Upper lobe of left lung (tissue), 6 donors: ENCODE results near the gene SH3D21. TPM values are rescaled to one million over a fixed set of nuclear protein-coding genes. Genes with fewer than 3 reads are reported as not detected.

ENCODE experiments used
- ATAC-seq, 2 donors: fragments of 200-7000 bp; cut with Tn5 transposase; one replicate each; pipeline ENCODE4 v1.9.1; 2022; ENCODE audit warnings: mild to moderate bottlenecking in 2 of 2, moderate library complexity in 2 of 2; ENCODE audit not compliant: low FRiP score in 2 of 2
- DNase-seq, 2 donors: peaks; one replicate each; pipeline ENCODE4 v3.0.0-alpha.2; 2019 to 2020
- H3K27ac ChIP-seq, 4 donors: fragments of 200-600 bp; sonication (generic); one replicate each; pipeline ENCODE4 v1.5.1; 2016 to 2019
- H3K27me3 ChIP-seq, 4 donors: fragments of 200-600 bp; sonication (generic); one replicate each; pipeline ENCODE4 v1.5.1; 2017 to 2019
- H3K36me3 ChIP-seq, 4 donors: fragments of 200-600 bp; sonication (generic); one replicate each; pipeline ENCODE4 v1.5.1; 2016 to 2019
- H3K4me1 ChIP-seq, 4 donors: fragments of 200-600 bp; sonication (generic); one replicate each; pipeline ENCODE4 v1.5.1; 2018 to 2019
- H3K4me3 ChIP-seq, 4 donors: fragments of 200-600 bp; sonication (generic); one replicate each; pipeline ENCODE4 v1.5.1; 2017 to 2019; ENCODE audit warnings: mild to moderate bottlenecking in 2 of 4, moderate library complexity in 1 of 4
- H3K9me3 ChIP-seq, 4 donors: fragments of 200-600 bp; sonication (generic); one replicate each; pipeline ENCODE4 v1.5.1; 2018 to 2019
- EP300 ChIP-seq, 4 donors: sonication (generic); formaldehyde crosslinking; IDR thresholded peaks; one replicate each; pipeline ENCODE4 v1.5.1; 2017; ENCODE audit warnings: antibody characterized with exemption in 4 of 4, control low read depth in 2 of 4
- POLR2A ChIP-seq, 4 donors: fragments of 450-650 bp; IDR thresholded peaks; one replicate each; pipeline ENCODE4 v1.5.1; 2016 to 2017; ENCODE audit warnings: antibody characterized with exemption in 4 of 4, mild to moderate bottlenecking in 2 of 4
- POLR2AphosphoS5 ChIP-seq, 2 donors: sonication (generic); formaldehyde crosslinking; IDR thresholded peaks; one replicate each; pipeline ENCODE4 v1.5.1; 2017; ENCODE audit warnings: antibody characterized with exemption in 2 of 2
- WGBS, 2 donors: methylation state at CpG; one replicate each; pipeline ENCODE4 v1.1.5; 2017 to 2018; 5-methylcytosine and 5-hydroxymethylcytosine counted together
- total RNA-seq, 6 donors: library from RNA; depleted of rRNA in 4 of 6; stranded (reverse); fragments of >200 nt in 4 of 6; gene quantifications; one replicate each; pipeline versions ENCODE4 v1.1.0 to v1.2.1, GENCODE V29; 2016 to 2021
- TF ChIP-seq, protein P1 (sequence below), 6 experiments: fragments of 450-650 bp in 4 of 6; fragments of 200-600 bp in 2 of 6; sonication (generic) in 2 of 6; IDR thresholded peaks; one replicate each; pipeline ENCODE4 v1.5.1; 2016 to 2019; ENCODE audit warnings: antibody characterized with exemption in 6 of 6
- donor health status: DM: no; HTN: no; CAD: no; lungs with moderate emphysema.
- donor health status: DM: no; HTN: yes; CAD: no; lungs with severe emphysema.

Gene SH3D21
- total RNA-seq, 6 donors from 2014 or later: 4.4 to 65.0 (median 13.1) TPM

DNA sequence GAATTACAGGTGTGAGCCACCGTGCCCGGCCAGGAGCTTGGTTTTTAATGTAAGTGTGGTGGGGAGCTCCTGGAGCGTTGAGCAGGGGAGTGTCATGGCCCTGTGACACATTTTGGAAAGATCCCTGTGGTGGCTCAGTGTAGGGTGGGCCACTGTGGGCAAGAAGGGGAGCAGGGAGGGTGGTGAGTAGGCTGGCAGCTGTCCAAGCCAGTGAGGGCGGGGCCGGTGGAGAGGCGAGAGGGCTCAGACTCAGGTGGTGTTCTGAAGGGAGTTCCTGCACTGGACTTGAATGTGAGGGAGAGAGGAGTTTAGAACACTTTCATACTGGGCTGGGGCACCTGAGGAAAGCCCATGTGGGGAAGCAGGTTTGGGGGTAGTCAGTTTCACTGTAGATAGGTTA, 20.3 kb downstream of the SH3D21 start:
- no peak overlapping the region for H3K4me3 ChIP-seq
- WGBS, 2 donors: 48 to 55% methylated on average over 6 of the region's 6 CpGs
- TF ChIP-seq POLR2AphosphoS5 (IDR thresholded peaks at IDR 0.05) (no peak), EP300 (IDR thresholded peaks at IDR 0.05) (no peak), POLR2A (IDR thresholded peaks at IDR 0.05) (no peak)
- TF ChIP-seq, protein P1, sequence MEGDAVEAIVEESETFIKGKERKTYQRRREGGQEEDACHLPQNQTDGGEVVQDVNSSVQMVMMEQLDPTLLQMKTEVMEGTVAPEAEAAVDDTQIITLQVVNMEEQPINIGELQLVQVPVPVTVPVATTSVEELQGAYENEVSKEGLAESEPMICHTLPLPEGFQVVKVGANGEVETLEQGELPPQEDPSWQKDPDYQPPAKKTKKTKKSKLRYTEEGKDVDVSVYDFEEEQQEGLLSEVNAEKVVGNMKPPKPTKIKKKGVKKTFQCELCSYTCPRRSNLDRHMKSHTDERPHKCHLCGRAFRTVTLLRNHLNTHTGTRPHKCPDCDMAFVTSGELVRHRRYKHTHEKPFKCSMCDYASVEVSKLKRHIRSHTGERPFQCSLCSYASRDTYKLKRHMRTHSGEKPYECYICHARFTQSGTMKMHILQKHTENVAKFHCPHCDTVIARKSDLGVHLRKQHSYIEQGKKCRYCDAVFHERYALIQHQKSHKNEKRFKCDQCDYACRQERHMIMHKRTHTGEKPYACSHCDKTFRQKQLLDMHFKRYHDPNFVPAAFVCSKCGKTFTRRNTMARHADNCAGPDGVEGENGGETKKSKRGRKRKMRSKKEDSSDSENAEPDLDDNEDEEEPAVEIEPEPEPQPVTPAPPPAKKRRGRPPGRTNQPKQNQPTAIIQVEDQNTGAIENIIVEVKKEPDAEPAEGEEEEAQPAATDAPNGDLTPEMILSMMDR (IDR thresholded peaks at IDR 0.05): no peak
- peaks cover 0 to 10% (median 0%) of the 10 kb centered on the region in 4 donors for H3K36me3 ChIP-seq
- H3K27me3 ChIP-seq: no peaks in the 10 kb centered on the region
- H3K27ac ChIP-seq: peak overlapping the region in 1 of 4 donors; percentile 19
- no peaks in the 10 kb centered on the region for H3K9me3 ChIP-seq
- no peak for ATAC-seq
- peaks cover 32 to 49% (median 38%) of the 10 kb centered on the region in 4 donors for H3K4me1 ChIP-seq
- no peak for DNase-seq

DNA sequence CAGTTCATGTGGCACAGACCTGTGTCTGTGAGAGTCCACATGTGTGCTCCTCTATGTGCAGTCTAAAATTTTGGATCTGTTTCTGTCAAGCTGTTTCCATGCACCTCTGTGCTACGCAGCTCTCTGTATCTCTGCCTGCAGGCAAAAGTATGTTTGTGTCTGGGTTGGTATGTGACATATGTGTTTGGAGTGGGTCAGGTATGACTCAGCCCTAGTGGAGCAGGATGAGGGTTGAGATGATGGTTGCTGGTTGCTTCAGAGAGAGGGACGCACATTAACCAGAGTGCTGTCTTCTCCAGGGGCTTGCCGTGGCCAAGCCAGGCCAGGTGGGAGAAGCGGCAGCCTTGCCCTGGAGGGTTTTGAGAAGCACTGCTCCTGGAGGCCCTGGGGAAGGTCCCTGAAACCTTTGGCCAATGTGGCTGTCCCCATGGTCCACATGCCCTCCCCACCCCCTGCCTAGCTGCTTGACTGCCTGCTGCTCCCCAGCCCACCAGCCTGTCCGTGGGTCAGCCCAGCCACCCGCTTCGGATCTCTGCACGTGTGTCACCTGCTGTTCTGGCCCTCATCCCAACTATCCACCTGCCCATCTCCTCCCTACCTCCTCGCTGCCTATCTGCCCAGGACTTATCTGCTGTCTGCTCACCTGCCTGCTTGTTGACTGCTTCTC, 21.4 kb downstream of the SH3D21 start:
- no peaks in the 10 kb centered on the region for H3K9me3 ChIP-seq
- no peaks in the 10 kb centered on the region for H3K27me3 ChIP-seq
- WGBS, 2 donors: 84% methylated on average over 6 to 9 of the region's 9 CpGs
- ATAC-seq (no peak), DNase-seq (no peak)
- TF ChIP-seq EP300 (IDR thresholded peaks at IDR 0.05) (no peak), POLR2A (IDR thresholded peaks at IDR 0.05) (no peak), POLR2AphosphoS5 (IDR thresholded peaks at IDR 0.05) (no peak)
- TF ChIP-seq, protein P1 (IDR thresholded peaks at IDR 0.05): no peak
- no peak overlapping the region for H3K4me3 ChIP-seq
- no peaks in the 10 kb centered on the region for H3K36me3 ChIP-seq
- H3K27ac ChIP-seq: peak overlapping the region in 2 of 4 donors; percentile 36 to 45
- H3K4me1 ChIP-seq: peaks cover 25 to 38% (median 28%) of the 10 kb centered on the region in 4 donors

DNA sequence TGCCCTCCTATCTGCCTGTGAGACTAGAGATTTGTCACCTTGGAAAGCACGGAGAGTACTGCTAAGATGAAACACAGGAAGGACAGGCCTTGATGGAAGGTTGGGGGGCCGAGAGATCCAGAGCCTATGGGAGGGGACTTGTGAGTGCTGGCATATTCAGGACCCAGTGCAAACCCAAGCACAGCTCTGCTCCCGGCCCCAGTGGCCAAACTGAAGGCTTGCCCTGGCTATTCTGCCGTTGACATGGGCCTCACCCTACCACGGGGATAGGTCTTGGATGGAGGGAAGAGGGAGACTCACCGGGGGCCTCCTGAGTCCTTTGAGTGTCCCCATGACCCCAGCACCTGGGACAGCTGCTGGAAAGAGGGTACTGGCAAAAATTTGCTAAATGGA, 21.9 kb downstream of the SH3D21 start:
- ATAC-seq: no peak
- Histone ChIP-seq H3K36me3 (no peaks in the 10 kb centered on the region), H3K27me3 (no peaks in the 10 kb centered on the region), H3K27ac (peak overlapping the region in 3 of 4 donors; percentile 2 to 45 (median 36)), H3K4me3 (no peak overlapping the region), H3K4me1 (peaks cover 22 to 33% (median 24%) of the 10 kb centered on the region in 4 donors), H3K9me3 (no peaks in the 10 kb centered on the region)
- DNase-seq: no peak
- 87 to 90% methylated on average over 6 of the region's 6 CpGs for WGBS, 2 donors
- TF ChIP-seq, protein P1 (IDR thresholded peaks at IDR 0.05): no peak
- TF ChIP-seq EP300 (IDR thresholded peaks at IDR 0.05) (no peak), POLR2AphosphoS5 (IDR thresholded peaks at IDR 0.05) (no peak), POLR2A (IDR thresholded peaks at IDR 0.05) (no peak)

DNA sequence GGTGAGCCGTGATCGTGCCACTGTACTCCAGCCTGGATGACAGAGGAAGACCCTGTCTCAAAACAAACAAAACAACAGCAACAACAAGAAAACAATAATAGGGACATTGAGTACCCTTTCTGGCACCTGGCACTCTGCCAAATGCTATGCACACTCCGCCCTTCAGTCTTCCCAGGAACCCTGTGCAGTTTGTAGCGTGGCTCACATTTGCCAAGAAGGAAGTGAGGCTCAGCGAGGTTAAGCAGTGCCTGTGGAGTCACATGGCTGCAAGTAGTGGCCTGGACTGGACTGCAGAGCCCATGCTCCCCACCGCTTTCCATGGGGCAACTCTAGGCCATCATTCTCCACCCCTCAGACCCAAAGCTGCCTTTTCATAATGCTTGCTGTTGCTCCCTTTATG, 22.5 kb downstream of the SH3D21 start:
- DNase-seq (peak in 1 of 2 donors; percentile 68), ATAC-seq (peak in 1 of 2 donors; percentile 61)
- WGBS, 2 donors: 34 to 52% methylated on average over 5 to 6 of the region's 6 CpGs
- Histone ChIP-seq H3K9me3 (no peaks in the 10 kb centered on the region), H3K36me3 (no peaks in the 10 kb centered on the region), H3K4me3 (no peak overlapping the region), H3K4me1 (peaks cover 21 to 30% (median 24%) of the 10 kb centered on the region in 4 donors), H3K27me3 (no peaks in the 10 kb centered on the region), H3K27ac (peak overlapping the region; percentile 7 to 58 (median 26))
- TF ChIP-seq POLR2AphosphoS5 (IDR thresholded peaks at IDR 0.05) (no peak), EP300 (IDR thresholded peaks at IDR 0.05) (no peak)
- TF ChIP-seq, protein P1 (IDR thresholded peaks at IDR 0.05): peak in 1 of 6 experiments; percentile 14

DNA sequence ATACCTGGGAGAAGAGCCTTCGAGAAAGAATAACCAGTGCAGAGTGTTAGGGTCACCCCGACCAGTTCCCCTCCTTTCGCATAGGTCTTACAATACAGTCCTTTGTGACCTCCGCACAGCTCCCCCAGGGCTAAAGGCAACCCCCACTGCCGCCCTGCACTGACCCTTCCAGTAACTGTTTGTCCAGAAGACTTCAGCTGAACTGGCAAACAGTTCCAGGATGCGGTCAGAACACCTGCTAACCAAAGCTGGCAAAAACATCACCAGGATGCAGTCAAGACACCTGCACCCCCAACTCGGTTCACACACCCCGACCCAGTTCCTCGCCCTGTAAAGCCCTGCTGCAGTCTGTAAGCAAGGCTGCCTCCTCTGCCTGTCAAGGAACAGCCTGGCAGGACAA, 23.6 kb downstream of the SH3D21 start:
- no peaks in the 10 kb centered on the region for H3K36me3 ChIP-seq
- H3K4me3 ChIP-seq: no peak overlapping the region
- no peak for TF ChIP-seq EP300 (IDR thresholded peaks at IDR 0.05)
- TF ChIP-seq, protein P1 (IDR thresholded peaks at IDR 0.05): no peak
- no peak for TF ChIP-seq POLR2AphosphoS5 (IDR thresholded peaks at IDR 0.05)
- ATAC-seq: no peak
- no peaks in the 10 kb centered on the region for H3K9me3 ChIP-seq
- peak overlapping the region in 3 of 4 donors; percentile 16 to 58 (median 26) for H3K27ac ChIP-seq
- 87 to 90% methylated on average over 8 to 9 of the region's 9 CpGs for WGBS, 2 donors
- no peaks in the 10 kb centered on the region for H3K27me3 ChIP-seq
- no peak for DNase-seq
- H3K4me1 ChIP-seq: peaks cover 12 to 19% (median 14%) of the 10 kb centered on the region in 4 donors
